Nephron progenitor cell (in vitro differentiated cells): Measurements from ENCODE around the gene THPO.

Experiments used
- DNase-seq: peaks from one replicate; pipeline ENCODE4 v3.0.0; 2021
- H3K27ac Mint-ChIP-seq: 2 replicates; pipeline ENCODE4 v1.8.0; 2021; ENCODE audit warnings: mild to moderate bottlenecking, moderate library complexity, mixed read lengths
- H3K27me3 Mint-ChIP-seq: 2 replicates; pipeline ENCODE4 v1.8.0; 2021; ENCODE audit warnings: mild to moderate bottlenecking, low read depth, mixed read lengths; ENCODE audit not compliant: poor library complexity
- H3K36me3 Mint-ChIP-seq: 2 replicates; pipeline ENCODE4 v1.8.0; 2021; ENCODE audit warnings: low read depth, mixed read lengths
- H3K4me1 Mint-ChIP-seq: 2 replicates; pipeline ENCODE4 v1.8.0; 2021; ENCODE audit warnings: mixed read lengths
- H3K4me3 Mint-ChIP-seq: 2 replicates; pipeline ENCODE4 v1.8.0; 2021; ENCODE audit warnings: mild to moderate bottlenecking, moderate library complexity, mixed read lengths
- H3K9me3 Mint-ChIP-seq: 2 replicates; pipeline ENCODE4 v1.8.0; 2021; ENCODE audit warnings: mild to moderate bottlenecking, moderate library complexity, mixed read lengths
- TF ChIP-seq, protein P1 (sequence below): fragments of 200-600 bp; sonication (generic); IDR thresholded peaks from 2 replicates; pipeline ENCODE4 v1.5.0; 2021; ENCODE audit warnings: antibody characterized with exemption

THPO gene

GRCh38 chr3:184339001-184339400, 39.0 kb downstream of the THPO start:
- DNase-seq = no peak
- TF ChIP-seq, protein P1, sequence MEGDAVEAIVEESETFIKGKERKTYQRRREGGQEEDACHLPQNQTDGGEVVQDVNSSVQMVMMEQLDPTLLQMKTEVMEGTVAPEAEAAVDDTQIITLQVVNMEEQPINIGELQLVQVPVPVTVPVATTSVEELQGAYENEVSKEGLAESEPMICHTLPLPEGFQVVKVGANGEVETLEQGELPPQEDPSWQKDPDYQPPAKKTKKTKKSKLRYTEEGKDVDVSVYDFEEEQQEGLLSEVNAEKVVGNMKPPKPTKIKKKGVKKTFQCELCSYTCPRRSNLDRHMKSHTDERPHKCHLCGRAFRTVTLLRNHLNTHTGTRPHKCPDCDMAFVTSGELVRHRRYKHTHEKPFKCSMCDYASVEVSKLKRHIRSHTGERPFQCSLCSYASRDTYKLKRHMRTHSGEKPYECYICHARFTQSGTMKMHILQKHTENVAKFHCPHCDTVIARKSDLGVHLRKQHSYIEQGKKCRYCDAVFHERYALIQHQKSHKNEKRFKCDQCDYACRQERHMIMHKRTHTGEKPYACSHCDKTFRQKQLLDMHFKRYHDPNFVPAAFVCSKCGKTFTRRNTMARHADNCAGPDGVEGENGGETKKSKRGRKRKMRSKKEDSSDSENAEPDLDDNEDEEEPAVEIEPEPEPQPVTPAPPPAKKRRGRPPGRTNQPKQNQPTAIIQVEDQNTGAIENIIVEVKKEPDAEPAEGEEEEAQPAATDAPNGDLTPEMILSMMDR = no peak
- peak overlapping the region; percentile 42 for H3K4me3 Mint-ChIP-seq
- H3K27ac Mint-ChIP-seq = no peak overlapping the region
- H3K36me3 Mint-ChIP-seq = peaks cover 8% of the 10 kb centered on the region
- H3K4me1 Mint-ChIP-seq = peaks cover 35% of the 10 kb centered on the region
- H3K9me3 Mint-ChIP-seq = no peaks in the 10 kb centered on the region
- H3K27me3 Mint-ChIP-seq = peaks cover 7% of the 10 kb centered on the region

GRCh38 chr3:184338511-184338945, 39.5 kb downstream of the THPO start:
- no peaks in the 10 kb centered on the region for H3K9me3 Mint-ChIP-seq
- H3K27ac Mint-ChIP-seq = no peak overlapping the region
- TF ChIP-seq, protein P1 = peak; percentile 19
- peaks cover 35% of the 10 kb centered on the region for H3K4me1 Mint-ChIP-seq
- peak; percentile 81 for DNase-seq
- peaks cover 12% of the 10 kb centered on the region for H3K36me3 Mint-ChIP-seq
- H3K27me3 Mint-ChIP-seq = peaks cover 7% of the 10 kb centered on the region
- no peak overlapping the region for H3K4me3 Mint-ChIP-seq

- Mint-ChIP-seq H3K27me3 (peaks cover 7% of the 10 kb centered on the region), H3K9me3 (no peaks in the 10 kb centered on the region), H3K4me1 (peaks cover 35% of the 10 kb centered on the region), H3K4me3 (peak overlapping the region; percentile 68), H3K27ac (no peak overlapping the region), H3K36me3 (peaks cover 17% of the 10 kb centered on the region)
- TF ChIP-seq, protein P1 = no peak
- DNase-seq = no peak
Measured at GRCh38 chr3:184337981-184338380, 40.0 kb downstream of the THPO start.

- Mint-ChIP-seq H3K27ac (peak within 1 kb of the TSS; percentile 95), H3K27me3 (peaks cover 7% of the 10 kb centered on the region), H3K9me3 (no peaks in the 10 kb centered on the region), H3K4me1 (peaks cover 35% of the 10 kb centered on the region), H3K36me3 (peaks cover 19% of the 10 kb centered on the region), H3K4me3 (peak within 1 kb of the TSS; percentile 91)
- TF ChIP-seq, protein P1 = no peak
- no peak for DNase-seq
Measured at GRCh38 chr3:184337399-184337714, 40.6 kb downstream of the THPO start, which contains the start of gene FAM131A. Gene FAM131A (plus strand): TSS chr3:184337600. CDS start chr3:184337631, 31 bp downstream.

GRCh38 chr3:184336547-184337398, 41.2 kb downstream of the THPO start:
- TF ChIP-seq, protein P1 = no peak
- Mint-ChIP-seq H3K27ac (peak overlapping the region; percentile 95), H3K27me3 (peaks cover 7% of the 10 kb centered on the region), H3K9me3 (no peaks in the 10 kb centered on the region), H3K4me3 (peak overlapping the region; percentile 91), H3K36me3 (peaks cover 25% of the 10 kb centered on the region), H3K4me1 (peaks cover 35% of the 10 kb centered on the region)
- no peak for DNase-seq
